ENCODE measurements around the gene TMEM127.
"Not testable (repeated sequence)": the region's sequence is repeated elsewhere in the genome, so short reads cannot be mapped to it uniquely, and the experiment has no call there.

TMEM127 gene

GRCh38 chr2:96265840-96266679, at the start of gene TMEM127, which contains the start of gene CIAO1:
TSS of gene TMEM127 (minus strand) at chr2:96265997. CDS start at chr2:96265381, 616 bp downstream.
TSS of gene CIAO1 (plus strand) at chr2:96266225. CDS start at chr2:96266351, 126 bp downstream.
- DNase-seq, result peak; percentile 99

GRCh38 chr2:96315005-96315399, 49.2 kb upstream of the TMEM127 start:
- DNase-seq, result no peak

GRCh38 chr2:96308248-96308647, 42.5 kb upstream of the TMEM127 start:
- no peak for DNase-seq

GRCh38 chr2:96306370-96306769, 40.6 kb upstream of the TMEM127 start:
- no peak for DNase-seq

- DNase-seq, result no peak
Measured at GRCh38 chr2:96305979-96306308, 40.1 kb upstream of the TMEM127 start.

- DNase-seq, result peak; percentile 96
Measured at GRCh38 chr2:96305091-96305978, 39.5 kb upstream of the TMEM127 start, which contains the start of gene SNRNP200. TSS of gene SNRNP200 (minus strand) at chr2:96305546. CDS start at chr2:96305437, 109 bp downstream.

GRCh38 chr2:96304606-96305005, 38.8 kb upstream of the TMEM127 start:
- DNase-seq, result no peak

- DNase-seq, result no peak
Measured at GRCh38 chr2:96301865-96302264, 36.1 kb upstream of the TMEM127 start.

GRCh38 chr2:96296925-96297324, 31.1 kb upstream of the TMEM127 start:
- DNase-seq, result no peak

GRCh38 chr2:96294271-96294670, 28.5 kb upstream of the TMEM127 start:
- not testable (repeated sequence) for DNase-seq

GRCh38 chr2:96291751-96292150, 26.0 kb upstream of the TMEM127 start:
- DNase-seq, result no peak

- no peak for DNase-seq
Measured at GRCh38 chr2:96287273-96287856, 21.6 kb upstream of the TMEM127 start.

- no peak for DNase-seq
Measured at GRCh38 chr2:96276787-96277499, 11.1 kb upstream of the TMEM127 start.

GRCh38 chr2:96274355-96275056, 8.7 kb upstream of the TMEM127 start:
- no peak for DNase-seq

- no peak for DNase-seq
Measured at GRCh38 chr2:96273763-96274162, 8.0 kb upstream of the TMEM127 start.

- DNase-seq, result no peak
Measured at GRCh38 chr2:96271995-96272394, 6.2 kb upstream of the TMEM127 start.

- peak; percentile 77 for DNase-seq
Measured at GRCh38 chr2:96267159-96267971, 1.6 kb upstream of the TMEM127 start.

GRCh38 chr2:96265349-96265839, 403 bp downstream of the TMEM127 start:
- DNase-seq, result peak; percentile 41

GRCh38 chr2:96264656-96265348, 995 bp downstream of the TMEM127 start:
- DNase-seq, result peak; percentile 31

- DNase-seq, result no peak
Measured at GRCh38 chr2:96264086-96264485, 1.7 kb downstream of the TMEM127 start.

Data from activated CD4-positive, alpha-beta T cell treated with anti-CD3 and anti-CD28 coated beads for 48 hours (primary cell).